A549 treated with ZK216348 at 1 μM for 4 hours (cell line): ENCODE results near the gene SYT4. TPM values are rescaled to one million over a fixed set of nuclear protein-coding genes. Genes with fewer than 3 reads are reported as not detected.

ENCODE experiments used
- total RNA-seq: library from RNA; stranded (reverse); fragments of 200-300 nt; extraction: Qiagen RNA extraction; gene quantifications from 5 replicates; pipeline ENCODE4 v1.2.3, GENCODE V29; 2022; ENCODE audit warnings: low read depth

SYT4 gene
- not detected in 5 replicates for total RNA-seq

GRCh38 chr18:43277164-43277600, at the start of gene SYT4:
SYT4 (minus strand) TSS chr18:43277490; CDS start chr18:43277281, 209 bp downstream.

Other genes starting within 250 kb of the SYT4 start
- not detected in 5 replicates for gene RIT2, start 161.8 kb downstream of the SYT4 start, total RNA-seq